ENCODE results near the gene INTS15.

INTS15 gene

DNA sequence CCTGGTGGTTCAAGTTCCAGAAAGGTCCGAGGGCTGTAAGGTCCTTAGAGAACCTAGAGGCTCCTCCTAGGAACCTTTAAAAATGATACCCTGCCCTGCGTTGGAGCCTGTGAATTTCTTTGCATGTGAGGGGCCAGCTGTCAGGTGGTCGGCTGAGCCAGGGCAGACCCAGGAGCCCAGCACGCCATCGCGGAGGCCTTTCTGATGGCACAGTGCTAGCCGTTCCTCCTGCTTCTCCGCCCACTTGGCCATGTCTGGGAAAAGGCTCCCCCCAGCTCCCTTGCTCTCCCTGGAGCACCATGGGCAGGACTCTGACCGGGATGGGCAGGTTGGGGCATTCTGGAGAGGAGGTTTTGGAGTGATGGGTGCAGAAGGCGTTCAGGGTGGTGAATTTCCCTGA is 54.9 kb downstream of the INTS15 start:
- DNase-seq = no peak

DNA sequence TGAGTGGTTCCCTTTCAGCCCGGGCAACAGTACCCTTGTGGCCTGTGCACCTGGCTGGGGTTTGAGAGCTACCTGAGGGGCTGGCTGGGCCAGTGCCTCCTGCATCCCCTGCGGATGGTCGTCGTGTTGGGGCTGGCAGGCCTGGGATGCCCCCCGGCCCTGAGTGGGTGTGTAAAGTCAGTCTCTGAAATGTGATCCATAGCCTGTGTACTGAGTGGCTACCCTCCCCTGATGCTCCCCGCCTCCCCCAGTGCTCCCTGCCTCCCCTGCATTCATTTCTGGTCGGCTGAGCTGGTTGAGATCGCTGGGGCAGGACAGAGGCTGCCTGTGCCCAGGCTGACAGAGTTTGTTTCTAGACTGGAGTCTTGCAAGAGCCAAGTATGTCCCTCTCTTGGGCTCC is 56.6 kb downstream of the INTS15 start:
- DNase-seq = no peak

- no peak for DNase-seq
These were observed 57.3 kb downstream of the INTS15 start for GRCh38 chr7:6647080-6647479.

- DNase-seq = no peak
These were observed 57.7 kb downstream of the INTS15 start for GRCh38 chr7:6647541-6647940.

DNA sequence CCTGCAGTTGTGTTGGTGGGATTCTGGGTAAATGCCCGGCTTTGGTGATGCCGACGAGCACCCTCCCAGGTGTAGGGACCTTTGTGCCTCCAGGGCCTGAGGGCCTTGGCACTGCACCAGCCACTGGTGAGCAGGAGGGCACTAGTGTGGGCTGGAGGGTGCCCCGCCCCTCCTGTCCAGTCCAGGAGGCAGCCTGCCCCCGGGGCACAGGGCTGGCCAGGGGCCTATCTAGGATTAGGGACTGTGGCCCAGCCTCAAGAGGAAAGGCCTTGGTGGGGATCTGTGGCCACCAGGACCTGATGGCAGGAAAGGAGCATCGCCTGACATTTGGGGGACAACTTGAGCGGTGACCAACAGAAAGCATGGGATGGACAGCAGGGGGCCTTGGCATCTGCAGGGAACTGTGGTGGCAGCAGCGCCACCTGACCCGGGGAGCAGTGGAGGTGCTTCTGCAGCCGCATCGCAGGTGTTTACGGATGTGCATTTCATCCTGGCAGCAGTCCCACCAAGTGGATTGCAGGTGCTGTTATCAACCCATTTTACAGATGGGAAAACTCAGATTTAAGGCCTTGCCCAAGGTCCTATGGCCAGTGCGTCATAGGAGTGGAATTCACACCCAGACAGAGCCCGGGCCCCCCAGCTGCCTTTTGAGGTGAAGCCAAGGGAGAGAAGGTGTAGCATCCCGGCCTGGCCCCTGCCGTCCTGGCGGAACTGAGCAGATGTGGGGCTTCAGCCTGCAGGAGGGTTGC is 58.4 kb downstream of the INTS15 start:
- no peak for DNase-seq

GRCh38 chr7:6648815-6649104 is 58.9 kb downstream of the INTS15 start:
- DNase-seq = no peak

DNA sequence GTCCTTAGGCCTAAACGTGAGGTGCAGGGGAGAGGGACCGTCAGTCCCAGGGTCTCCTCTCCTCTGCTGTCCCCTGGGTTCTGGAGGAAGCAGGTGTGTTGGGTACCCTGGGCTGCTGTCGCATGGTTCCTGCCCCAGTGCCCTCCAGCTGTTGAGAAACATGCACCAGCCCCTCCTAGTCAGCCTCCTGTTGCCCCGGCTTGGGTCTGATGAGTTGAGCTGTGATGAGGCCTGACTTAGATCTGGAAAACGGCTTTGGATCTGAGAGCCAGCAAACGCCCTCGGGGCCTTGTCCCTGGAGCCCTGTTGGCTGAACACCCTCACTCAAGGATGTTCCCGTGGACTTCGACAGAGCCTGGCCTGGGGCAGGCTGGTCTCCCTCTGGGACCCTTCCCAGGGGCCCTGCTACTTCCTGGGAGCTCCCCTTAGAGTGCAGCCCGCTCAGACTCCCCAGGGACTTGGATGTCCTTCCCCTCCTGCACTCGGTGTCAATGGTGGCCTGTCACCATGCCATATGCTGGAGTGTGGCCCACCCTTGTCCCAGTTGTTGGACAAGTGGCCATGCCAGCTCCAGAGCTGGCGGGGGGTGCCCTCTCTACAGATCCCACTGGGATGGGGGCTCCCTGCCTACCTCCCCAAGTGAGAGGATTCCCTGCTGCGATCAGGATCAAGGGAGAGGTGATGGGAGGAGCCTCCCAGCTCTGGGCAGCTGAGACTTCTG is 59.6 kb downstream of the INTS15 start:
- DNase-seq = no peak

DNA sequence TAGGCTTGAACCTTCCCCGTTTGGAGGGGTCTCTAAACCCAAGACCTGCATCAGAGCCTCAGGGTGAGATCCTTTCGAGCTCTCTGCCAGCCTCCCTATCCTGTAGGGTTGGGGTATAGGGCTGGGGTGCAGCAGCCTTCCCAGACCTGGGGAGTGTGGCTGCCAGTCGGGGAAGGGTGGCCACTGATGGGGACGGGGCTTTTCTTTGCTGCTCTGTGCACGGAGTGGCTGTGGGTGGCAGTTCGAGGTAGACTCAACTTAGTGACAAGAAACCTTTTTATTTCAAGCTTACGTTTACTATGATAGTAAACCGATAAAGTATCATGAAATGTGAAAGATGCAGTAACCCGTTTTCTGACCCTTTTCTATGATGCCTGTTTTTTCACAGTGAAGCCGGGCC is 60.3 kb downstream of the INTS15 start:
- DNase-seq = no peak

DNA sequence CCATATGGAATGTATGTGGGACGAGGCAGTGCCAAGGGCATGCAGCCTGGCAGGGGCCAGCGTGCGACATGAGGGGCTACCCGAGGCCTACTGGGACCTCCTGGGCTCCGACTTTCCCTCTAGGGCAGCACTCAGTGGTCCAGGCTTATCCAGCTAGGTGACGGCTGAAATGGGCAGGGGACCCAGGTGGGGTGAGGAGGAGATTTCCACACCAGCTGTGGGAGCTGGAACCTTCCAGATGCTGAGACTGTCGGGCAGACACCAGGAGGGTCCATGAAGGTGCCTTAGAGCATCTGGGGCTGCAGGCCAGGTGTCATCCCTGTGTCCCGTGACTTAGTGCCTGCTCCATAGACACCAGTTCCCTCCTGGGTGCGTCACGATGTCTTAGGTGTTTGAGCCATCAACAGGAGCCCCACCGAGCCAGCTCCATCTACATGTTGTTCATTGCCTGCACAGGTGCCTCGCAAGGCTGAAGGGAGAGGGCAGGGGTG is 60.7 kb downstream of the INTS15 start:
- DNase-seq = no peak

GRCh38 chr7:6651851-6652445 is 62.1 kb downstream of the INTS15 start:
- no peak for DNase-seq

DNA sequence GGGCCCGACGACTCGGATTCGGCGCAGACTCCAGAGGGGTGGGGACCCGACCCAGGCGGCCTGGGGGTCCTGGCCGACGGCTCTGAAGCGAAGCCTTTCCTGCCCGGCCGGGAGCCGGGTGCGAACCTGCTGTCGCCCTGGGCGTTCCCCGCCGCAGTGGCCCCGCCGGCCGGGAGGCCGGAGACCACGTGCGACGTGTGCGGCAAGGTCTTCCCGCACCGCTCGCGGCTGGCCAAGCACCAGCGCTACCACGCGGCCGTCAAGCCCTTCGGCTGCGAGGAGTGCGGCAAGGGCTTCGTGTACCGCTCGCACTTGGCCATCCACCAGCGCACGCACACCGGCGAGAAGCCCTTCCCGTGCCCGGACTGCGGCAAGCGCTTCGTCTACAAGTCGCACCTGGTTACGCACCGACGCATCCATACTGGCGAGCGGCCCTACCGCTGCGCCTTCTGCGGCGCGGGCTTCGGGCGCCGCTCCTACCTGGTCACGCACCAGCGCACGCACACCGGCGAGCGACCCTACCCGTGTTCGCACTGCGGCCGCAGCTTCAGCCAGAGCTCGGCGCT is 62.7 kb downstream of the INTS15 start:
- no peak for DNase-seq

DNA sequence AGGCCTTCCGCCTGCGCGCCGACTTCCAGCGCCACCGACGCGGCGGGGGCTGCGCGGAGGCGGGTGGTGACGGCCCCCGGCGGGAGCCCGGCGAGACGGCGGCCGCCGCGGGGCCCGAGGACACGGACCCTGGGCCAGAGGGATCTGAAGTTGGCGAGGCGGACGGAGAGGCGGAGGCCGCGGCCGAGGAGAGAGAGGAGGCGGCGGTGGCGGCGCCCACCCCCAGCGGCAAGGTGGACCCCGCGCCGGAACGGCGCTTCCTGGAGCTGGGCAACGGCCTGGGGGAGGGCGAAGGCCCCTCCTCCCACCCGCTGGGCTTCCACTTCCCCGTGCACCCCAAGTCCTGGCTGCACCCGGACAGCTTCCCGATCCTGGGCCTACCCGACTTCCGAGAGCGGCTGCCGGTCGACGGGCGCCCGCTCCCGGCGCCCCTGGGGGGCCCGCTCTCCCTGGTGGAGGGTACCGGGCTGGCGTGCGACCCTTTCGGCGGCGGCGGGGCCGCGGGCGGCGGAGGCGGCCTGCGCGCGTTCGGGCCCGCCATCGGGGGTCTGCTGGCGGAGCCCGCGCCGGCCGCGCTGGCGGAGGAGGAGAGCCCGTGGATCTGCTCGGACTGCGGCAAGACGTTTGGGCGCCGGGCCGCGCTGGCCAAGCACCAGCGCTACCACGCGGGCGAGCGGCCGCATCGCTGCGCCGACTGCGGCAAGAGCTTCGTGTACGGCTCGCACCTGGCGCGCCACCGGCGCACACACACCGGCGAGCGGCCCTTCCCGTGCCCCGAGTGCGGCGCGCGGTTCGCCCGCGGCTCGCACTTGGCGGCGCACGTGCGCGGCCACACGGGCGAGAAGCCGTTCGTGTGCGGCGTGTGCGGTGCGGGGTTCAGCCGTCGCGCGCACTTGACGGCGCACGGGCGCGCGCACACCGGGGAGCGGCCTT is 63.5 kb downstream of the INTS15 start:
- no peak for DNase-seq

- no peak for DNase-seq
These were observed 64.5 kb downstream of the INTS15 start for GRCh38 chr7:6654113-6654841.

DNA sequence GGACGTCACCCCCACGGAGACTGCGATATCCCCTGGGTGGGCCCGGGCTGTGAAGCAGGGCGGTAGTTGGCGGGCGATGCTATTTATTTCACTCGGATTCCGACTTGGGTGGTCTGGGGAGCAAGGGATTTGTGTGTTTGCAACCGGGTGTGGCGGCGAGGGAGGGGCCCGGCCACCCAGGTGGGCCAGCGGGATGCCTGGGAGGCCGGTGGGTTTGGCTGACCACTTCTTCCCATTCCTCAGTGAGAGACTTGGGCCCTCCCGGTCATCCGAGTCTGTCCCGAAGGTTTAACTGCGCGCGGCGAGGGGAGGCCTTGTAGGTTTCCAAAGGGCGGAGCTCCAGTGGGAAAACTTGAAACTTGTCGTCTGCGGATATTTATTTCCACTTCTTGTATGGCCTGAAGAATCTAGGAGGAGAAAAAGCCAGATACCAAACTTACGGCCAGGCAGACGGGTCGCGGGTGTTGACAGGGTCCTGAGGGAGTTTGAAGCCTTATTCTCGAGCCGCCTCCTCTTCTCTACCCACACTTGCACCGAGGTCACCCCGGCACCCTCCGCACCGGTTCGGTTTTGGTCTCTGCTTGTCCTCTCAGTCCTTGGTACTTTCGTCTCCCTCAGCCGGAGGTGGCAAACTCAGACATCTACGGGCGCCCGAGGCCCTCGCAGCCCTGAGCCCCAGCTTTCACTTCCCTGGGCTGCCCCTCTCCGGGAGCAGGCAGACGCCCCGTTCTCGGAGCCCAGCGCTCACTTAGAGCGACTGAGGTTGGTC is 65.2 kb downstream of the INTS15 start:
- no peak for DNase-seq

DNA sequence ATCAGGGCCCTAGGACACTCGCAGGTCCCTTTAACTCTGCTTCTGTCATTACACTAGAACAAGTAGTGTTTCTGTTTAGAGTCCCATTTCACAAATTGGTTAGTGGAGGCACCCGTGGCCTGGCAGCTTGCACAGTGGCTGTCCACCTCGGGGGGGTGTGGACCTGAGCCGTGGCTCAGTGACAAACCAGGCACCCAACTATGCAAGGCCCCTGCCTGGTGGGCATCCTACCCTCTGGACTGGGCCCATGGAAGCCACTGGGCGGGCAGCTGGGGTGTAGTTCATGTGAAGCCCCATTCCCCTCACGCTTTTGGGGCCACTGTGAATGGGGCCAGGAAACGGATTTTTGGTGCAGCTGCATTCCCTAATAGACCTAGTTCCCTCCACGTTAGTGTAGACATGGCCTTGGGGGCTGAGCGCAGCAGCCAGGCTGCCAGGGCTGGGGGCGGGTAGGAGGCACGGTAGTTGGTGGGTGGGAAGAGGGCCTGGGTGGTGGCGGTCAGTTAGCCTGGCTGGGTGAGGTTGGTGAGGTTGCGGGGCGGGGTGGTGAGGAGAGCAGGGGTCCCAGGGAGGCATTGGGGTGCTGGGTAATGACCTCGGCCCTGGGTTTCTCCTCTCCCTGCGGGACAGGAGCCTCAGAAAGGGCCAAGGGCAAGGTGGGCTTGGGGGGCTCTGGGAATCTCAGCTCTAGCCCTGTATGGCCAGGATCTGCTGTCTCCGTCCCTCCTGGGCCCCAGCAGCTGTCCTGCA is 66.0 kb downstream of the INTS15 start:
- DNase-seq = no peak

DNA sequence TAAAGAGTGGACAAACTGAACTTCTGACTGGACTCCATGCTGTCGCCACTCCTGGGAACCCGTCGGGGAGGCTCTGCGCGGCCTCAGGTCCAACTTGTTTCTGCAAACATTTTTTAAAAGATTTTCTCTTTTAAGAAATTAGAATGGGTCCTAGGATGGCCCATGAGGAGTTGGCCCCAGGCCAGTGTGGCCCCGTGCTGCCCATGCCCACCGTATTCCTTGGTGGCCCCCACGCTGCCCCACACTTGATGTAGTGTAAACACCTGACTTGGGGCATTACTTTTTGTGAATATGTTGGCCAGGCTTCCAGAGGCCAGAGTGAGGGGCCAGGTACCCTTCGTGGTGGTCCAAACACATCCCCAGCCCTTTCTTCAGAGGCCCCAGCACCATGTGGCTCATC is 66.6 kb downstream of the INTS15 start:
- DNase-seq = no peak
